Astrocyte of the cerebellum (primary cell): Measurements from ENCODE around the gene RAB3GAP2.

Experiments
- DNase-seq: peaks from one replicate; pipeline ENCODE4 v3.0.0-alpha.2; 2011; ENCODE audit warnings: low read depth
- H3K4me3 ChIP-seq: 2 replicates; pipeline ENCODE4 v1.5.1; 2011; ENCODE audit warnings: mild to moderate bottlenecking, low read depth, low read length, moderate library complexity
- CTCF ChIP-seq: IDR thresholded peaks from 2 replicates; pipeline ENCODE4 v1.5.1; 2012; ENCODE audit warnings: low read length, low read depth, moderate library complexity, mild to moderate bottlenecking; ENCODE audit errors: missing control alignments
- in situ Hi-C: cut with HindIII; loops from 2 replicates; pipeline ENCODE4 v1.10.0; 2017; ENCODE audit warnings: low sequenced_read_pairs

RAB3GAP2 gene

GRCh38 chr1:220291580-220291979, 19.3 kb upstream of the RAB3GAP2 start:
- DNase-seq, result no peak
- TF ChIP-seq CTCF, result no peak
- in situ Hi-C loops, result no loop called here
- H3K4me3 ChIP-seq, result no peak overlapping the region

- no peak for TF ChIP-seq CTCF
- in situ Hi-C loops, result no loop called here
- no peak for DNase-seq
- no peak overlapping the region for H3K4me3 ChIP-seq
Measured at GRCh38 chr1:220290140-220290761, 18.0 kb upstream of the RAB3GAP2 start.

GRCh38 chr1:220287129-220287528, 14.9 kb upstream of the RAB3GAP2 start:
- H3K4me3 ChIP-seq, result no peak overlapping the region
- in situ Hi-C loops, result no loop called here
- no peak for TF ChIP-seq CTCF
- no peak for DNase-seq

GRCh38 chr1:220283625-220284024, 11.4 kb upstream of the RAB3GAP2 start:
- in situ Hi-C loops, result no loop called here
- H3K4me3 ChIP-seq, result no peak overlapping the region
- no peak for DNase-seq
- TF ChIP-seq CTCF, result no peak

GRCh38 chr1:220281159-220281574, 8.9 kb upstream of the RAB3GAP2 start:
- no peak overlapping the region for H3K4me3 ChIP-seq
- no peak for DNase-seq
- in situ Hi-C loops, result no loop called here
- TF ChIP-seq CTCF, result peak; percentile 53

GRCh38 chr1:220280249-220280648, 8.0 kb upstream of the RAB3GAP2 start:
- H3K4me3 ChIP-seq, result no peak overlapping the region
- DNase-seq, result no peak
- no peak for TF ChIP-seq CTCF
- in situ Hi-C loops, result no loop called here
